A549 (cell line): ENCODE results near the gene FBXO31.

Source experiments
- CTCF ChIP-seq: fragments of >200 bp; sonication (Bioruptor Twin); formaldehyde crosslinking; IDR thresholded peaks from 3 replicates; pipeline ENCODE4 v1.5.1; 2016
- EP300 ChIP-seq, 2 experiments: fragments of >200 bp; sonication (Bioruptor Twin); formaldehyde crosslinking; IDR thresholded peaks; 2 replicates in 1 of 2; 3 replicates in 1 of 2; pipeline ENCODE4 v1.6.1; 2016 to 2017
- FOSB ChIP-seq: fragments of 250-450 bp; sonication (Bioruptor Pico); IDR thresholded peaks from 2 replicates; pipeline ENCODE4 v1.5.0; 2020; ENCODE audit warnings: mild to moderate bottlenecking, moderate library complexity
- JUN ChIP-seq, 2 experiments: fragments of >200 bp; sonication (Bioruptor Twin); formaldehyde crosslinking; IDR thresholded peaks; 2 replicates in 1 of 2; 3 replicates in 1 of 2; pipeline ENCODE4 v1.6.1; 2016 to 2017

- TF ChIP-seq EP300 (IDR thresholded peaks at IDR 0.05) = no peak
- TF ChIP-seq CTCF = no peak
- TF ChIP-seq JUN (IDR thresholded peaks at IDR 0.05) = no peak
- TF ChIP-seq FOSB (CRISPR knock-in tag) = no peak
Measured at GRCh38 chr16:87321336-87322107, 62.1 kb downstream of the FBXO31 start.
